HepG2 (cell line): ENCODE data around the gene P2RY8. TPM values are rescaled to one million over a fixed set of nuclear protein-coding genes. Genes with fewer than 3 reads are reported as not detected.

Experiments
- ERF ChIP-seq: IDR thresholded peaks from 2 replicates; pipeline ENCODE4 v1.6.1; 2018; ENCODE audit warnings: missing biosample characterization, missing genetic modification reagents
- HMGA1 ChIP-seq: sonication (generic); formaldehyde crosslinking; conservative IDR thresholded peaks from 2 replicates; pipeline ENCODE4 v1.4.0; 2020; ENCODE audit warnings: missing genetic modification reagents
- NCOR1 ChIP-seq: fragments of 200-600 bp; sonication (generic); IDR thresholded peaks from 2 replicates; pipeline ENCODE4 v1.7.0; 2017; ENCODE audit warnings: antibody characterized with exemption, low read length, borderline replicate concordance
- RNF2 ChIP-seq: fragments of 450-650 bp; conservative IDR thresholded peaks from 2 replicates; pipeline ENCODE4 v1.6.1; 2016; ENCODE audit warnings: low read depth
- TFDP2 ChIP-seq: sonication (generic); formaldehyde crosslinking; IDR thresholded peaks from 2 replicates; pipeline ENCODE4 v1.4.0; 2020; ENCODE audit warnings: missing genetic modification reagents
- USF2 ChIP-seq, 2 experiments: sonication (generic) in 1 of 2; formaldehyde crosslinking in 1 of 2; IDR thresholded peaks; 2 replicates each; pipeline versions ENCODE4 v1.5.1 to v1.6.1; 2011 to 2020; ENCODE audit warnings: borderline replicate concordance in 1 of 2, low read depth in 1 of 2, low read length in 1 of 2, mild to moderate bottlenecking in 1 of 2, missing genetic modification reagents in 1 of 2, moderate library complexity in 1 of 2
- ZFYVE20 ChIP-seq: sonication (generic); formaldehyde crosslinking; IDR thresholded peaks from 2 replicates; pipeline ENCODE4 v1.8.0; 2023; ENCODE audit warnings: low read depth, mild to moderate bottlenecking, moderate library complexity, missing genetic modification reagents, borderline replicate concordance
- ZNF18 ChIP-seq: sonication (generic); formaldehyde crosslinking; IDR thresholded peaks from 2 replicates; pipeline ENCODE4 v1.8.0; 2022; ENCODE audit warnings: mild to moderate bottlenecking, missing genetic modification reagents; ENCODE audit not compliant: insufficient replicate concordance
- ZNF235 ChIP-seq: sonication (generic); formaldehyde crosslinking; IDR thresholded peaks from 2 replicates; pipeline ENCODE4 v1.8.1; 2023; ENCODE audit warnings: mild to moderate bottlenecking, missing genetic modification reagents, borderline replicate concordance
- ZNF335 ChIP-seq: sonication (generic); formaldehyde crosslinking; IDR thresholded peaks from 2 replicates; pipeline ENCODE4 v1.4.0; 2020; ENCODE audit warnings: missing genetic modification reagents
- ZNF460 ChIP-seq: sonication (generic); formaldehyde crosslinking; IDR thresholded peaks from 2 replicates; pipeline ENCODE4 v1.5.1; 2020; ENCODE audit warnings: missing genetic modification reagents, mild to moderate bottlenecking, borderline replicate concordance
- ZNF501 ChIP-seq: sonication (generic); formaldehyde crosslinking; IDR thresholded peaks from 2 replicates; pipeline ENCODE4 v1.5.1; 2020; ENCODE audit warnings: mild to moderate bottlenecking, moderate library complexity, missing genetic modification reagents
- ZNF589 ChIP-seq: sonication (generic); formaldehyde crosslinking; conservative IDR thresholded peaks from 2 replicates; pipeline ENCODE4 v1.8.0; 2022; ENCODE audit warnings: mild to moderate bottlenecking, moderate library complexity, missing genetic modification reagents
- ZNF652 ChIP-seq: IDR thresholded peaks from 2 replicates; pipeline ENCODE4 v1.6.1; 2016; ENCODE audit warnings: low read depth, borderline replicate concordance
- ZNF670 ChIP-seq: sonication (generic); formaldehyde crosslinking; IDR thresholded peaks from 2 replicates; pipeline ENCODE4 v1.8.0; 2022; ENCODE audit warnings: mild to moderate bottlenecking, missing genetic modification reagents, borderline replicate concordance
- ZNF672 ChIP-seq: sonication (generic); formaldehyde crosslinking; IDR thresholded peaks from 2 replicates; pipeline ENCODE4 v1.8.1; 2022; ENCODE audit warnings: missing genetic modification reagents
- ZNF703 ChIP-seq: sonication (generic); formaldehyde crosslinking; IDR thresholded peaks from 2 replicates; pipeline ENCODE4 v1.5.1; 2020; ENCODE audit warnings: missing genetic modification reagents, mild to moderate bottlenecking, moderate library complexity, borderline replicate concordance
- ZNF740 ChIP-seq: sonication (generic); formaldehyde crosslinking; IDR thresholded peaks from 2 replicates; pipeline ENCODE4 v1.4.0; 2020; ENCODE audit warnings: missing genetic modification reagents
- ZNF883 ChIP-seq: sonication (generic); formaldehyde crosslinking; IDR thresholded peaks from 2 replicates; pipeline ENCODE4 v1.5.1; 2020; ENCODE audit warnings: mild to moderate bottlenecking, missing genetic modification reagents; ENCODE audit errors: not compliant biosample characterization
- ZSCAN25 ChIP-seq: sonication (generic); formaldehyde crosslinking; IDR thresholded peaks from 2 replicates; pipeline ENCODE4 v1.8.0; 2022; ENCODE audit warnings: mild to moderate bottlenecking, missing genetic modification reagents
- polyA plus RNA-seq, 8 experiments: library from polyadenylated mRNA; depleted of rRNA in 3 of 8; stranded (reverse) in 7 of 8; unstranded in 1 of 8; fragments of >200 nt; fragmentation: Illumina TruSeq in 4 of 8; extraction: Trizol in 4 of 8; gene quantifications; 2 replicates each; pipeline versions ENCODE4 v1.2.1 to v1.2.3, GENCODE V29; 2011 to 2016; ENCODE audit warnings: low read depth in 4 of 8, missing spikeins in 1 of 8, mixed read lengths in 1 of 8; ENCODE audit not compliant: insufficient read depth in 1 of 8
- total RNA-seq, 5 experiments: library from RNA; depleted of rRNA; stranded (reverse); fragments of >200 nt; fragmentation: Illumina TruSeq; extraction: Trizol; gene quantifications; 2 replicates each; pipeline ENCODE4 v1.2.3, GENCODE V29; 2016; ENCODE audit warnings: low read depth in 1 of 5

The P2RY8 gene
- total and polyA plus RNA-seq, 2 of the 13 experiments (the other 11 are each of a cell fraction or from before 2014, with no cell fraction given): 1.0 to 1.3 TPM

- TF ChIP-seq ZNF18 (CRISPR knock-in tag): peak; percentile 62
- peak; percentile 72 for TF ChIP-seq ZNF501 (CRISPR knock-in tag)
- no peak for TF ChIP-seq ZNF672 (CRISPR knock-in tag)
- TF ChIP-seq HMGA1: no peak
- no peak for TF ChIP-seq TFDP2 (CRISPR knock-in tag)
- no peak for TF ChIP-seq ZNF703 (CRISPR knock-in tag)
- no peak for TF ChIP-seq ZNF589 (CRISPR knock-in tag)
- TF ChIP-seq ZNF460 (CRISPR knock-in tag): no peak
- TF ChIP-seq ZNF740 (CRISPR knock-in tag): no peak
- no peak for TF ChIP-seq ZNF335 (CRISPR knock-in tag)
- peak; percentile 28 for TF ChIP-seq ZNF883 (CRISPR knock-in tag)
- no peak for TF ChIP-seq ZNF235 (CRISPR knock-in tag)
- TF ChIP-seq ERF (CRISPR knock-in tag): no peak
- TF ChIP-seq ZFYVE20: no peak
- TF ChIP-seq ZNF652: no peak
- 0 out of 2 replicates have a peak, but pooled peaks have one; percentile 39 for TF ChIP-seq ZSCAN25 (CRISPR knock-in tag)
- TF ChIP-seq ZNF670 (CRISPR knock-in tag): no peak
- TF ChIP-seq RNF2: no peak
- TF ChIP-seq NCOR1: peak; percentile 35; the same call in 1 of the 2 replicates
- no peak for TF ChIP-seq USF2 (IDR thresholded peaks at IDR 0.05; ENCODE audit: low read depth, low read length)
- no peak for TF ChIP-seq USF2 (CRISPR knock-in tag; IDR thresholded peaks at IDR 0.05; ENCODE audit: borderline replicate concordance)
Measured at GRCh38 chrX:1537031-1537715, at the start of gene P2RY8 (continued).
